Measurements from ENCODE around the gene KDM6A. TPM values are rescaled to one million over a fixed set of nuclear protein-coding genes. Genes with fewer than 3 reads are reported as not detected.
"Not testable (repeated sequence)": the region's sequence is repeated elsewhere in the genome, so short reads cannot be mapped to it uniquely, and the experiment has no call there.

The KDM6A gene
- total RNA-seq, 1 donor from 2014 or later, result 28.1 TPM

- no peak for DNase-seq (ENCODE audit: low spot score)
- H3K4me3 Mint-ChIP-seq, result no peak overlapping the region
- intact Hi-C loops (cut with micrococcal nuclease), result no loop called here
- H3K9me3 Mint-ChIP-seq, result peaks cover 2% of the 10 kb centered on the region
- H3K27ac Mint-ChIP-seq, result no peak overlapping the region
- no peaks in the 10 kb centered on the region for H3K4me1 Mint-ChIP-seq (ENCODE audit: low read depth)
- H3K36me3 Mint-ChIP-seq (ENCODE audit: low read depth), result peaks cover 8% of the 10 kb centered on the region
- no peaks in the 10 kb centered on the region for H3K27me3 Mint-ChIP-seq (ENCODE audit: insufficient read depth)
Measured at GRCh38 chrX:44980883-44981282, 107.9 kb downstream of the KDM6A start.

DNA sequence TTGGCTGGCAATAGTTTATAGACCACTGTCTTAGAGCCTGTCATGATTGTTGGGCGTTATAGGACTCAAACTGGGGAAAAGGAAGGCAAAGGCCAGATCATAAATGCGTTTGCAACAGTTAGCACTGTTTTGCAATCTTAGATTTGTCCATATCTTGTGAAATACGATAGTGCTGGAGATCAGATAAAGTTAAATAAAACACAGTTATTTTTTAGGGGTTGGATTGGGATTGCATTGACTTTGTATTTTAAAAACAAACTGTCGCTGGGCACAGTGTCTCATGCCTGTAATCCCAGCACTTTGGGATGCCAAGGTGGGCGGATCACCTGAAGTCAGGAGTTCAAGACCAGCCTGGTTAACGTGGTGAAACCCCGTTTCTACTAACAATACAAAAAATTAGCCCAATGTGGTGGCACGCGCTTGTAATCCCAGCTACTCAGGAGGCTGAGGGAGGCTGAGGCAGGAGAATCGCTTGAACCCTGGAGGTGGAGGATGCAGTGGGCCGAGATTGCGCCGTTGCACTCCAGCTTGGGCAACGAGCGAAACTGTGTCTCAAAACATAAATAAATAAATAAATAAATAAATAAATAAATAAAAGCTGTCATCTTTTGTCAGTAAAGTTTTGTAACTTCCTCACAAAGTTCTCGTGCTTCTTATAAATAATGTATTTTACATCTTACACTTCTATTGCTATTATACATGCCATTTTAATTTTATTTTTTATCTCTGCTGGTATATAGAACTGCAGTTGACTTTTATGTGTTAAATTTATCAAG is 117.2 kb downstream of the KDM6A start:
- Mint-ChIP-seq H3K4me3 (no peak overlapping the region), H3K27me3 (ENCODE audit: insufficient read depth) (no peaks in the 10 kb centered on the region), H3K27ac (no peak overlapping the region), H3K9me3 (peaks cover 8% of the 10 kb centered on the region), H3K4me1 (ENCODE audit: low read depth) (peaks cover 14% of the 10 kb centered on the region), H3K36me3 (ENCODE audit: low read depth) (peaks cover 29% of the 10 kb centered on the region)
- intact Hi-C loops (cut with micrococcal nuclease), result no loop called here
- DNase-seq (ENCODE audit: low spot score), result no peak

GRCh38 chrX:44992775-44993174 is 119.8 kb downstream of the KDM6A start:
- DNase-seq (ENCODE audit: low spot score), result no peak
- Mint-ChIP-seq H3K36me3 (ENCODE audit: low read depth) (peaks cover 26% of the 10 kb centered on the region), H3K4me3 (no peak overlapping the region), H3K9me3 (peaks cover 5% of the 10 kb centered on the region), H3K27me3 (ENCODE audit: insufficient read depth) (no peaks in the 10 kb centered on the region), H3K4me1 (ENCODE audit: low read depth) (peaks cover 27% of the 10 kb centered on the region), H3K27ac (no peak overlapping the region)
- intact Hi-C loops (cut with micrococcal nuclease), result no loop called here

DNA sequence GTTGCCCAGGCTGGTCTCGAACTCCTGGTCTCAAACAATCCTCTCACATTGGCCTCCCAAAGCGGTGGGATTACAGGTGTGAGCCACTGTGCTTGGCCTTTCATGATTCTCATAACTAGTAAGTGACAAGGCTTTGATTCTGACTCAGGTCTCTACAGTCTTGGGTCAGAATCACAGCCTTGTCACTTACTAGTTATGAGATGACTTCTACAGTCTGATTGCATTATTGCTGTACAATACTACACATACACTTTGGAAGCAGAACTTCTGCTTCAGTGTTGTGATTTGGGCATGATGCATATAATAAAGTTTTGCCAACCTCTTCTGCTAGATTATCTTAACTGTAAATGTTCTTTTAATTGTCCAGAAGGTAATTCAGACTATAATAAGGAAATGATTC is 123.3 kb downstream of the KDM6A start:
- Mint-ChIP-seq H3K36me3 (ENCODE audit: low read depth) (peaks cover 24% of the 10 kb centered on the region), H3K27ac (no peak overlapping the region), H3K27me3 (ENCODE audit: insufficient read depth) (no peaks in the 10 kb centered on the region), H3K4me1 (ENCODE audit: low read depth) (peaks cover 36% of the 10 kb centered on the region), H3K4me3 (no peak overlapping the region), H3K9me3 (peaks cover 5% of the 10 kb centered on the region)
- intact Hi-C loops (cut with micrococcal nuclease), result loop anchor here (5.0 kb wide), 2 partner anchors 71 to 124 kb away; partner anchors contain the start of gene KDM6A
- no peak for DNase-seq (ENCODE audit: low spot score)

DNA sequence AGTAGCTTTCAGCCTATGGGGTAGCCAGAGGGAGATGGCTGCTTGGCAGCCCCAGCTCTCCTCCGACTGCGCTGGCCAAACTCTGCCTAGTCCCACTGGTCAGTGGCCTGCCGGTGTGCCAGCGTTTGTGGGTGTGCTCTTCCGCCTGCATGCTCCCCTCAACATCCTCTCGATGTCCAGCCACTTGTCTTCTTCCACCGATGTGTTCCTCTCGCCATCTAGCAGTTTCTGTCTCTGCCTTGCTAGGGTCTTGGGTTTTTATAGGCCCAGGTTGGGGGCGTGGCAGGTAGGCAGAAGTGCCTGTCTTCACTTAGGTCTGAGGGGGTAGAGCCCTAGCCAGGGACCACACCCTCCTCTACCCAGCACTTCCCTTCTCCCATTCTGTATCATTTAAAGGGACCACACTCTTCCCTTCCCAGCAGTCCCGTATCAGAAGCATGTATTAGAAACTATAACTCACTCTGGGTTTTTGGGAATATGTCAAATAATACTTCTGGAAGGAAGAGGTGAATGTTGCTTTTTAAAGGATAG is 124.4 kb downstream of the KDM6A start:
- H3K27me3 Mint-ChIP-seq (ENCODE audit: insufficient read depth), result no peaks in the 10 kb centered on the region
- no peak for DNase-seq (ENCODE audit: low spot score)
- peak overlapping the region; percentile 86 for H3K27ac Mint-ChIP-seq
- peaks cover 42% of the 10 kb centered on the region for H3K4me1 Mint-ChIP-seq (ENCODE audit: low read depth)
- peaks cover 5% of the 10 kb centered on the region for H3K9me3 Mint-ChIP-seq
- H3K4me3 Mint-ChIP-seq, result peak overlapping the region; percentile 57
- peaks cover 22% of the 10 kb centered on the region for H3K36me3 Mint-ChIP-seq (ENCODE audit: low read depth)
- intact Hi-C loops (cut with micrococcal nuclease), result loop anchor here (5.0 kb wide), 2 partner anchors 70 to 125 kb away; partner anchors contain the start of gene KDM6A

- Mint-ChIP-seq H3K27ac (peak overlapping the region; percentile 86), H3K27me3 (ENCODE audit: insufficient read depth) (no peaks in the 10 kb centered on the region), H3K4me3 (peak overlapping the region; percentile 57), H3K4me1 (ENCODE audit: low read depth) (peaks cover 42% of the 10 kb centered on the region), H3K36me3 (ENCODE audit: low read depth) (peaks cover 21% of the 10 kb centered on the region), H3K9me3 (peaks cover 5% of the 10 kb centered on the region)
- DNase-seq (ENCODE audit: low spot score), result no peak
- intact Hi-C loops (cut with micrococcal nuclease), result loop anchor here (5.0 kb wide), 2 partner anchors 69 to 126 kb away; partner anchors contain the start of gene KDM6A
Measured at GRCh38 chrX:44997888-44998287, 124.9 kb downstream of the KDM6A start.

DNA sequence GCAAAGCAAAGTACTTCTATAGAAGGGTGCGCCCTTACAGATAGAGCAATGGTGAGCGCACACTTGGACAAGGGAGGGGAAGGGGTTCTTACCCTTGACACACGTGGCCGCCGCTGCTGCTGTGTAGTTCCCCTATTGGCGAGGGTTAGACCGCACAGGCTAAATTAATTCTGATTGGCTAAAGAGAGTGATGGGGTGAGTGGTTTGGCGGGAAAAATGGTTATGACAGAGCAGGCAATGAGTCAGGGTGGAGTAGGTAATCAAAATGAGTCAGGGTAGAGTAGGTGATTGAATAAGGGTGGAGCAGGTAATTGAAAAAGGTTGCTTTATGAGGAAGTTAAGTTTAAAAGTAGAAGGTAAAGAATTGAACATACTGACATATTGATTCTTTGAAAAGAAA is 126.2 kb downstream of the KDM6A start:
- not testable (repeated sequence) for H3K27ac Mint-ChIP-seq; H3K4me3 Mint-ChIP-seq; H3K9me3 Mint-ChIP-seq; H3K27me3 Mint-ChIP-seq (ENCODE audit: insufficient read depth); DNase-seq (ENCODE audit: low spot score)
- Mint-ChIP-seq H3K36me3 (ENCODE audit: low read depth) (peaks cover 17% of the 10 kb centered on the region), H3K4me1 (ENCODE audit: low read depth) (peaks cover 48% of the 10 kb centered on the region)
- intact Hi-C loops (cut with micrococcal nuclease), result loop anchor here (5.0 kb wide), 2 partner anchors 68 to 127 kb away; partner anchors contain the start of gene KDM6A

GRCh38 chrX:44999872-45000271 is 126.9 kb downstream of the KDM6A start:
- Mint-ChIP-seq H3K4me1 (ENCODE audit: low read depth) (peaks cover 48% of the 10 kb centered on the region), H3K36me3 (ENCODE audit: low read depth) (peaks cover 14% of the 10 kb centered on the region)
- not testable (repeated sequence) for H3K9me3 Mint-ChIP-seq; H3K27ac Mint-ChIP-seq; DNase-seq (ENCODE audit: low spot score); H3K27me3 Mint-ChIP-seq (ENCODE audit: insufficient read depth); H3K4me3 Mint-ChIP-seq
- intact Hi-C loops (cut with micrococcal nuclease), result loop anchor here (5.0 kb wide), 2 partner anchors 67 to 128 kb away; partner anchors contain the start of gene KDM6A

DNA sequence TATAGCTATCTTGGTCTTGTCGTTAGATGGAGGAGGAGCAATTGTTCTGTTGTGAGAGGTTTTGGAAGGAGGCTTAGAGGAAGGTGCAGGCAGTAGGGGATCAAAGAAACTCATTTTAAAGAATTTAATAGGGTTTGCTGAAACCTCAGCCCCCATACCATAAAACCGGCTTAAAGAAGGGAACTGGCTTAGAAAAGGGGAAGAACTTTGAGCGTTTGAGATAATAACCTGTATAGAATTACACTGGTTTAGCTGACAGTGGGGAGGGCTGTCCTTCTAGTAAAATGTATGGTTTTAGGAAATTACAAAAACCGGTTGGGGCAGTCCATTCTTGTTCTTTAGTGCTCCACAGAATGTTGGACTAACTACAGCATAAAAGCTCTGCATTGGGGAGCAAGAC is 128.1 kb downstream of the KDM6A start:
- Mint-ChIP-seq H3K9me3 (peaks cover 5% of the 10 kb centered on the region), H3K4me3 (peak overlapping the region; percentile 76), H3K4me1 (ENCODE audit: low read depth) (peaks cover 48% of the 10 kb centered on the region), H3K27ac (peak overlapping the region; percentile 85), H3K36me3 (ENCODE audit: low read depth) (peaks cover 16% of the 10 kb centered on the region), H3K27me3 (ENCODE audit: insufficient read depth) (no peaks in the 10 kb centered on the region)
- no peak for DNase-seq (ENCODE audit: low spot score)
- intact Hi-C loops (cut with micrococcal nuclease), result no loop called here

DNA sequence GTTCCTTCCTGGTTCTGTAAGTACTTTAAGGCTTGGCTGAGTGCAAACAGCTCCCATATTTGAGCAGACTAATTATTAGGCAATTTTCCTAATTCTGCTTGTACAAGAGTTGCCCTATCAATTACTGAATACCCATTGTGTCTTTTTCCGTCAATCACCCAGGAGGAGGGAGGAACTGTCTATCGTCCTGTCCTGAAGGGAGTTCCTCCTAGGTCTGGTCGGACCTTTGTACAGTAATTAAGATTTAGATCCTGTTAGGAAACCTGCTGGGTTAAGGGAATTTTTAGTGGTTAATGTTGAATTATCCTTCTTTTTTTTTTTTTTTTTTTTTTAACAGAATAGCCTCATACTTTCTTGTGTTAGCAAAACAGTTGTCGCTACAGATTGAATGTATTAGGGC is 130.1 kb downstream of the KDM6A start:
- Mint-ChIP-seq H3K4me3 (no peak overlapping the region), H3K4me1 (ENCODE audit: low read depth) (peaks cover 46% of the 10 kb centered on the region), H3K36me3 (ENCODE audit: low read depth) (peaks cover 18% of the 10 kb centered on the region), H3K27ac (no peak overlapping the region), H3K27me3 (ENCODE audit: insufficient read depth) (no peaks in the 10 kb centered on the region), H3K9me3 (peaks cover 6% of the 10 kb centered on the region)
- DNase-seq (ENCODE audit: low spot score), result no peak
- intact Hi-C loops (cut with micrococcal nuclease), result no loop called here

- peaks cover 12% of the 10 kb centered on the region for H3K36me3 Mint-ChIP-seq (ENCODE audit: low read depth)
- H3K27ac Mint-ChIP-seq, result peak overlapping the region; percentile 74
- H3K4me3 Mint-ChIP-seq, result no peak overlapping the region
- H3K27me3 Mint-ChIP-seq (ENCODE audit: insufficient read depth), result no peaks in the 10 kb centered on the region
- DNase-seq (ENCODE audit: low spot score), result no peak
- peaks cover 5% of the 10 kb centered on the region for H3K9me3 Mint-ChIP-seq
- H3K4me1 Mint-ChIP-seq (ENCODE audit: low read depth), result peaks cover 28% of the 10 kb centered on the region
- intact Hi-C loops (cut with micrococcal nuclease), result no loop called here
Measured at GRCh38 chrX:45006002-45006800, 133.2 kb downstream of the KDM6A start.

- DNase-seq (ENCODE audit: low spot score), result no peak
- Mint-ChIP-seq H3K36me3 (ENCODE audit: low read depth) (peaks cover 13% of the 10 kb centered on the region), H3K4me1 (ENCODE audit: low read depth) (peaks cover 20% of the 10 kb centered on the region), H3K4me3 (no peak overlapping the region), H3K9me3 (peaks cover 5% of the 10 kb centered on the region), H3K27ac (no peak overlapping the region), H3K27me3 (ENCODE audit: insufficient read depth) (no peaks in the 10 kb centered on the region)
- intact Hi-C loops (cut with micrococcal nuclease), result no loop called here
Measured at GRCh38 chrX:45007598-45007997, 134.6 kb downstream of the KDM6A start.

All from activated T-helper 1 cell treated with anti-CD3 and anti-CD28 coated beads, Interleukin-12 subunit alpha, Interleukin-12 subunit beta, Interleukin-2, Interleukin-4 antibody, amounts not matched to agents 30 ng/mL and 10 ng/mL and 1 ng/mL, durations not matched to agents 14 hours and 24 hours and 36 hours (primary cell).